HepG2 (cell line): ENCODE measurements around the gene JMJD8. TPM values are rescaled to one million over a fixed set of nuclear protein-coding genes. Genes with fewer than 3 reads are reported as not detected.

ENCODE experiments used
- ARID5B ChIP-seq: IDR thresholded peaks from 2 replicates; pipeline ENCODE4 v1.4.0; 2020; ENCODE audit warnings: mild to moderate bottlenecking, missing genetic modification reagents
- DNMT1 ChIP-seq: sonication (generic); formaldehyde crosslinking; IDR thresholded peaks from 2 replicates; pipeline ENCODE4 v1.5.1; 2020; ENCODE audit warnings: mild to moderate bottlenecking, missing genetic modification reagents
- GABPA ChIP-seq, 2 experiments: IDR thresholded peaks; 2 replicates each; pipeline ENCODE4 v1.6.1; 2011 to 2016; ENCODE audit warnings: low read depth in 2 of 2, low read length in 1 of 2, missing biosample characterization in 1 of 2, missing genetic modification characterization in 1 of 2
- HOMEZ ChIP-seq: IDR thresholded peaks from 2 replicates; pipeline ENCODE4 v1.6.1; 2016; ENCODE audit warnings: low read depth
- KDM1A ChIP-seq: IDR thresholded peaks from 2 replicates; pipeline ENCODE4 v1.6.1; 2016; ENCODE audit warnings: missing compliant biosample characterization
- MED1 ChIP-seq: sonication (generic); formaldehyde crosslinking; IDR thresholded peaks from 2 replicates; pipeline ENCODE4 v1.4.0; 2020; ENCODE audit warnings: missing genetic modification reagents
- MNT ChIP-seq: fragments of 450-650 bp; IDR thresholded peaks from 2 replicates; pipeline ENCODE4 v1.6.1; 2016
- NR1H2 ChIP-seq: sonication (generic); formaldehyde crosslinking; IDR thresholded peaks from 2 replicates; pipeline ENCODE4 v1.8.1; 2022; ENCODE audit warnings: low read depth, missing genetic modification reagents, borderline replicate concordance
- NR2F2 ChIP-seq: IDR thresholded peaks from 2 replicates; pipeline ENCODE4 v1.6.1; 2012; ENCODE audit warnings: low read depth, inconsistent platforms, borderline replicate concordance
- RXRA ChIP-seq: sonication (generic); formaldehyde crosslinking; IDR thresholded peaks from 2 replicates; pipeline ENCODE4 v1.5.1; 2020; ENCODE audit warnings: missing genetic modification reagents
- SKI ChIP-seq: fragments of 450-650 bp; IDR thresholded peaks from one replicate; pipeline ENCODE4 v1.6.1; 2018; ENCODE audit warnings: mild to moderate bottlenecking; ENCODE audit not compliant: partially characterized antibody
- SOX6 ChIP-seq, 2 experiments: fragments of 450-650 bp in 1 of 2; sonication (generic) in 1 of 2; formaldehyde crosslinking in 1 of 2; IDR thresholded peaks; 2 replicates each; pipeline versions ENCODE4 v1.4.0 to v1.6.1; 2017 to 2020; ENCODE audit warnings: antibody characterized with exemption in 1 of 2, mild to moderate bottlenecking in 1 of 2, missing genetic modification reagents in 1 of 2
- ZGPAT ChIP-seq: IDR thresholded peaks from 2 replicates; pipeline ENCODE4 v1.6.1; 2016; ENCODE audit warnings: mild to moderate bottlenecking
- ZNF317 ChIP-seq: sonication (generic); formaldehyde crosslinking; IDR thresholded peaks from 2 replicates; pipeline ENCODE4 v1.5.0; 2020; ENCODE audit warnings: mild to moderate bottlenecking, missing genetic modification reagents
- ZNF557 ChIP-seq: sonication (generic); formaldehyde crosslinking; IDR thresholded peaks from 2 replicates; pipeline ENCODE4 v1.4.0; 2020; ENCODE audit warnings: missing genetic modification reagents
- ZNF572 ChIP-seq: sonication (generic); formaldehyde crosslinking; IDR thresholded peaks from 2 replicates; pipeline ENCODE4 v1.5.1; 2020; ENCODE audit warnings: mild to moderate bottlenecking, missing genetic modification reagents
- ZNF598 ChIP-seq: sonication (generic); formaldehyde crosslinking; IDR thresholded peaks from 2 replicates; pipeline ENCODE4 v1.5.1; 2020; ENCODE audit warnings: mild to moderate bottlenecking, missing genetic modification reagents, borderline replicate concordance
- ZNF749 ChIP-seq: sonication (generic); formaldehyde crosslinking; IDR thresholded peaks from 2 replicates; pipeline ENCODE4 v1.8.0; 2022; ENCODE audit warnings: mild to moderate bottlenecking, missing genetic modification reagents, moderate library complexity, borderline replicate concordance
- ZSCAN21 ChIP-seq: sonication (generic); formaldehyde crosslinking; IDR thresholded peaks from 2 replicates; pipeline ENCODE4 v1.8.0; 2022; ENCODE audit warnings: mild to moderate bottlenecking, missing genetic modification reagents, moderate library complexity, borderline replicate concordance
- ZSCAN30 ChIP-seq: sonication (generic); formaldehyde crosslinking; IDR thresholded peaks from 2 replicates; pipeline ENCODE4 v1.5.0; 2020; ENCODE audit warnings: mild to moderate bottlenecking, missing genetic modification reagents
- polyA plus RNA-seq, 8 experiments: library from polyadenylated mRNA; depleted of rRNA in 3 of 8; stranded (reverse) in 7 of 8; unstranded in 1 of 8; fragments of >200 nt; fragmentation: Illumina TruSeq in 4 of 8; extraction: Trizol in 4 of 8; gene quantifications; 2 replicates each; pipeline versions ENCODE4 v1.2.1 to v1.2.3, GENCODE V29; 2011 to 2016; ENCODE audit warnings: low read depth in 4 of 8, missing spikeins in 1 of 8, mixed read lengths in 1 of 8; ENCODE audit not compliant: insufficient read depth in 1 of 8
- total RNA-seq, 5 experiments: library from RNA; depleted of rRNA; stranded (reverse); fragments of >200 nt; fragmentation: Illumina TruSeq; extraction: Trizol; gene quantifications; 2 replicates each; pipeline ENCODE4 v1.2.3, GENCODE V29; 2016; ENCODE audit warnings: low read depth in 1 of 5

The JMJD8 gene
- total and polyA plus RNA-seq, 2 of the 13 experiments (the other 11 are each of a cell fraction or from before 2014, with no cell fraction given), result 2.6 to 11.8 TPM

GRCh38 chr16:679814-680624, 4.1 kb downstream of the JMJD8 start, which contains the start of gene STUB1 (continued):
- TF ChIP-seq ARID5B, result 0 out of 2 replicates have a peak, but pooled peaks have one; percentile 17
- TF ChIP-seq ZNF749, result peak; percentile 63; the same call in 1 of the 2 replicates
- no peak for TF ChIP-seq SOX6 (IDR thresholded peaks at IDR 0.05)
- TF ChIP-seq SOX6 (CRISPR knock-in tag; IDR thresholded peaks at IDR 0.05), result 0 out of 2 replicates have a peak, but pooled peaks have one; percentile 23
- TF ChIP-seq NR1H2, result no peak
- no peak for TF ChIP-seq ZNF572 (CRISPR knock-in tag)
- no peak for TF ChIP-seq NR2F2
- 0 out of 2 replicates have a peak, but pooled peaks have one; percentile 32 for TF ChIP-seq ZNF557 (CRISPR knock-in tag)
- TF ChIP-seq ZNF317, result no peak
- peak; percentile 56; the same call in 1 of the 2 replicates for TF ChIP-seq ZSCAN21
- TF ChIP-seq MNT, result peak; percentile 17; the same call in 1 of the 2 replicates
- TF ChIP-seq RXRA (CRISPR knock-in tag), result no peak
- no peak for TF ChIP-seq HOMEZ (CRISPR knock-in tag)
- no peak for TF ChIP-seq ZNF598 (CRISPR knock-in tag)
- peak; percentile 70; the same call in 1 of the 2 replicates for TF ChIP-seq DNMT1
- TF ChIP-seq GABPA (IDR thresholded peaks at IDR 0.05; ENCODE audit: low read depth, low read length), result peak; percentile 95
- peak; percentile 61; the same call in 1 of the 2 replicates for TF ChIP-seq GABPA (CRISPR knock-in tag; IDR thresholded peaks at IDR 0.05; ENCODE audit: low read depth)
- no peak for TF ChIP-seq SKI
- TF ChIP-seq KDM1A (CRISPR knock-in tag), result no peak
- TF ChIP-seq ZGPAT (CRISPR knock-in tag), result peak; percentile 33; the same call in 1 of the 2 replicates
- no peak for TF ChIP-seq ZSCAN30
- TF ChIP-seq MED1 (CRISPR knock-in tag), result peak; percentile 16; the same call in 1 of the 2 replicates
